CD14-positive monocyte (primary cell): ENCODE data around the gene MARCHF3. TPM values are rescaled to one million over a fixed set of nuclear protein-coding genes. Genes with fewer than 3 reads are reported as not detected.

Experiments used
- DNase-seq, 3 donors: peaks; one replicate each; pipeline ENCODE4 v3.0.0-alpha.2; 2011 to 2022
- H2AFZ ChIP-seq: 2 replicates; pipeline ENCODE4 v1.6.0; 2012; ENCODE audit warnings: mild to moderate bottlenecking, low read depth, low read length, inconsistent platforms; ENCODE audit not compliant: insufficient read depth, poor library complexity, severe bottlenecking
- H3K27ac ChIP-seq, 2 donors: 1 replicate in 1 of 2; 2 replicates in 1 of 2; pipeline ENCODE4 v1.5.1; 2012 to 2013; ENCODE audit warnings: low read length in 2 of 2, control low read depth in 1 of 2, inconsistent platforms in 1 of 2, low read depth in 1 of 2, mild to moderate bottlenecking in 1 of 2
- H3K27me3 ChIP-seq, 2 donors: one replicate each; pipeline versions ENCODE4 v1.6.0 to v1.6.1; 2011 to 2013; ENCODE audit warnings: low read length in 2 of 2; ENCODE audit not compliant: control insufficient read depth in 2 of 2, insufficient read depth in 2 of 2
- H3K36me3 ChIP-seq, 2 donors: replicated peaks in 1 of 2; 1 replicate in 1 of 2; 2 replicates in 1 of 2; pipeline versions ENCODE4 v1.5.1 to v1.6.1; 2012 to 2013; ENCODE audit warnings: low read length in 2 of 2, control low read depth in 1 of 2, inconsistent platforms in 1 of 2, mild to moderate bottlenecking in 1 of 2; ENCODE audit not compliant: insufficient read depth in 2 of 2, control insufficient read depth in 1 of 2
- H3K4me1 ChIP-seq, 2 donors: 1 replicate in 1 of 2; 2 replicates in 1 of 2; pipeline versions ENCODE4 v1.5.1 to v1.6.1; 2012 to 2013; ENCODE audit warnings: low read length in 2 of 2, control low read depth in 1 of 2, inconsistent platforms in 1 of 2, mild to moderate bottlenecking in 1 of 2, moderate library complexity in 1 of 2; ENCODE audit not compliant: insufficient read depth in 2 of 2, control insufficient read depth in 1 of 2
- H3K4me2 ChIP-seq: replicated peaks from 2 replicates; pipeline ENCODE3; 2012; ENCODE audit warnings: low read length, moderate library complexity, mild to moderate bottlenecking; ENCODE audit not compliant: poor library complexity, severe bottlenecking; ENCODE audit errors: extremely low read depth
- H3K4me3 ChIP-seq, 3 experiments: fragments of 200-600 bp in 1 of 3; sonication (generic) in 1 of 3; replicated peaks in 1 of 3; 1 replicate in 2 of 3; 2 replicates in 1 of 3; pipeline ENCODE4 v1.5.1; 2011 to 2013; ENCODE audit warnings: low read length in 3 of 3, mild to moderate bottlenecking in 3 of 3, control low read depth in 2 of 3, low read depth in 2 of 3, inconsistent platforms in 1 of 3, moderate library complexity in 1 of 3
- H3K79me2 ChIP-seq: 2 replicates; pipeline ENCODE4 v1.6.0; 2012; ENCODE audit warnings: mild to moderate bottlenecking, control low read depth, inconsistent platforms, low read length, moderate library complexity; ENCODE audit not compliant: insufficient read depth
- H3K9ac ChIP-seq: 2 replicates; pipeline ENCODE4 v1.6.0; 2017; ENCODE audit warnings: low read length, mild to moderate bottlenecking; ENCODE audit not compliant: insufficient read depth, poor library complexity, severe bottlenecking
- H3K9me3 ChIP-seq, 2 donors: replicated peaks in 1 of 2; 1 replicate in 1 of 2; 2 replicates in 1 of 2; pipeline versions ENCODE4 v1.5.1 to v1.6.1; 2012 to 2013; ENCODE audit warnings: low read length in 2 of 2, control low read depth in 1 of 2; ENCODE audit not compliant: control insufficient read depth in 1 of 2, insufficient read depth in 1 of 2
- H4K20me1 ChIP-seq: 2 replicates; pipeline ENCODE4 v1.6.0; 2012; ENCODE audit warnings: mild to moderate bottlenecking, low read length, control low read depth, moderate library complexity; ENCODE audit not compliant: insufficient read depth
- H3K27ac Mint-ChIP-seq, 7 donors: one replicate each; pipeline ENCODE4 v1.8.0; 2020; ENCODE audit warnings: mild to moderate bottlenecking in 7 of 7, mixed read lengths in 7 of 7, moderate library complexity in 6 of 7, inconsistent platforms in 2 of 7
- H3K27me3 Mint-ChIP-seq, 3 donors: one replicate each; pipeline ENCODE4 v1.8.0; 2021 to 2022; ENCODE audit warnings: low read depth in 3 of 3, mild to moderate bottlenecking in 3 of 3, mixed read lengths in 3 of 3, moderate library complexity in 3 of 3, inconsistent platforms in 1 of 3
- H3K36me3 Mint-ChIP-seq, 2 donors: one replicate each; pipeline ENCODE4 v1.8.0; 2020; ENCODE audit warnings: mixed read lengths in 2 of 2, inconsistent platforms in 1 of 2, mild to moderate bottlenecking in 1 of 2
- H3K4me1 Mint-ChIP-seq: one replicate; pipeline ENCODE4 v1.8.0; 2020; ENCODE audit warnings: mild to moderate bottlenecking, mixed read lengths
- H3K4me3 Mint-ChIP-seq, 2 donors: one replicate each; pipeline ENCODE4 v1.8.0; 2020; ENCODE audit warnings: mild to moderate bottlenecking in 2 of 2, mixed read lengths in 2 of 2, moderate library complexity in 1 of 2
- H3K9me3 Mint-ChIP-seq, 7 donors: one replicate each; pipeline ENCODE4 v1.8.0; 2020 to 2022; ENCODE audit warnings: mixed read lengths in 7 of 7, mild to moderate bottlenecking in 6 of 7, moderate library complexity in 6 of 7, inconsistent platforms in 2 of 7
- WGBS: methylation state at CpG from one replicate; pipeline ENCODE4 v1.1.5; 2013; ENCODE audit warnings: missing lambda C conversion rate; ENCODE audit not compliant: insufficient coverage; 5-methylcytosine and 5-hydroxymethylcytosine counted together
- intact Hi-C, 2 donors: fragments of 100-400 bp; cut with micrococcal nuclease; formaldehyde crosslinking; loops; one replicate each; pipeline versions ENCODE4 v1.15.0 to v1.15.1; 2023
- polyA plus RNA-seq, 3 donors: library from polyadenylated mRNA; depleted of rRNA in 1 of 3; unstranded in 2 of 3; stranded (reverse) in 1 of 3; fragments of 300-500 nt in 2 of 3; fragments of >200 nt in 1 of 3; fragmentation: Illumina TruSeq in 2 of 3; gene quantifications; 1 replicate in 2 of 3; 2 replicates in 1 of 3; pipeline ENCODE4 v1.2.3, GENCODE V29; 2012 to 2021
- TF ChIP-seq, protein P1 (sequence below): fragments of 200-600 bp; IDR thresholded peaks from one replicate; pipeline ENCODE4 v1.8.0; 2022; ENCODE audit warnings: antibody characterized with exemption, mild to moderate bottlenecking

Gene MARCHF3
- polyA plus RNA-seq, 3 donors: 0.88 to 1.6 (median 0.96) TPM

- Mint-ChIP-seq H3K27me3 (peaks cover 0 to 1% (median 0%) of the 10 kb centered on the region in 3 donors), H3K9me3 (peaks cover 0 to 5% (median 0%) of the 10 kb centered on the region in 7 donors), H3K4me1 (peaks cover 9% of the 10 kb centered on the region), H3K36me3 (peaks cover 0 to 2% of the 10 kb centered on the region in 2 donors), H3K4me3 (no peak overlapping the region), H3K27ac (no peak overlapping the region)
- Histone ChIP-seq H3K79me2 (no peaks in the 10 kb centered on the region), H4K20me1 (no peaks in the 10 kb centered on the region), H3K4me2 (no peak overlapping the region), H3K4me1 (no peaks in the 10 kb centered on the region), H3K4me3 (no peak overlapping the region), H2AFZ (no peak overlapping the region), H3K27ac (no peak overlapping the region), H3K36me3 (no peaks in the 10 kb centered on the region), H3K9ac (no peak overlapping the region), H3K27me3 (no peaks in the 10 kb centered on the region), H3K9me3 (no peaks in the 10 kb centered on the region)
- no peak for DNase-seq
- TF ChIP-seq, protein P1, sequence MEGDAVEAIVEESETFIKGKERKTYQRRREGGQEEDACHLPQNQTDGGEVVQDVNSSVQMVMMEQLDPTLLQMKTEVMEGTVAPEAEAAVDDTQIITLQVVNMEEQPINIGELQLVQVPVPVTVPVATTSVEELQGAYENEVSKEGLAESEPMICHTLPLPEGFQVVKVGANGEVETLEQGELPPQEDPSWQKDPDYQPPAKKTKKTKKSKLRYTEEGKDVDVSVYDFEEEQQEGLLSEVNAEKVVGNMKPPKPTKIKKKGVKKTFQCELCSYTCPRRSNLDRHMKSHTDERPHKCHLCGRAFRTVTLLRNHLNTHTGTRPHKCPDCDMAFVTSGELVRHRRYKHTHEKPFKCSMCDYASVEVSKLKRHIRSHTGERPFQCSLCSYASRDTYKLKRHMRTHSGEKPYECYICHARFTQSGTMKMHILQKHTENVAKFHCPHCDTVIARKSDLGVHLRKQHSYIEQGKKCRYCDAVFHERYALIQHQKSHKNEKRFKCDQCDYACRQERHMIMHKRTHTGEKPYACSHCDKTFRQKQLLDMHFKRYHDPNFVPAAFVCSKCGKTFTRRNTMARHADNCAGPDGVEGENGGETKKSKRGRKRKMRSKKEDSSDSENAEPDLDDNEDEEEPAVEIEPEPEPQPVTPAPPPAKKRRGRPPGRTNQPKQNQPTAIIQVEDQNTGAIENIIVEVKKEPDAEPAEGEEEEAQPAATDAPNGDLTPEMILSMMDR: no peak
- intact Hi-C loops: no loop called here
Observed at GRCh38 chr5:126965487-126965886, 64.9 kb downstream of the MARCHF3 start.

- Histone ChIP-seq H3K79me2 (no peaks in the 10 kb centered on the region), H3K27me3 (no peaks in the 10 kb centered on the region), H2AFZ (no peak overlapping the region), H3K27ac (no peak overlapping the region), H3K4me1 (no peaks in the 10 kb centered on the region), H3K9ac (no peak overlapping the region), H3K4me3 (no peak overlapping the region), H3K4me2 (no peak overlapping the region), H3K36me3 (no peaks in the 10 kb centered on the region), H4K20me1 (no peaks in the 10 kb centered on the region), H3K9me3 (no peaks in the 10 kb centered on the region)
- peak overlapping the region in 1 of 7 donors; percentile 31 for H3K27ac Mint-ChIP-seq
- WGBS: no CpG with 5 or more reads among the region's 2 CpGs
- intact Hi-C loops: no loop called here
- H3K36me3 Mint-ChIP-seq: no peaks in the 10 kb centered on the region
- H3K9me3 Mint-ChIP-seq: peaks cover 0 to 5% (median 0%) of the 10 kb centered on the region in 7 donors
- H3K27me3 Mint-ChIP-seq: peaks cover 0 to 1% (median 0%) of the 10 kb centered on the region in 3 donors
- H3K4me3 Mint-ChIP-seq: no peak overlapping the region
- H3K4me1 Mint-ChIP-seq: peaks cover 7% of the 10 kb centered on the region
- TF ChIP-seq, protein P1: no peak
- no peak for DNase-seq
Observed at GRCh38 chr5:126965061-126965475, 65.3 kb downstream of the MARCHF3 start.
